H9 (cell line): ENCODE data around the gene RGSL1. TPM values are rescaled to one million over a fixed set of nuclear protein-coding genes. Genes with fewer than 3 reads are reported as not detected.

Experiments used
- DNase-seq: peaks from one replicate; pipeline ENCODE4 v3.0.0-alpha.2; 2017
- H2AFZ ChIP-seq: one replicate; pipeline ENCODE4 v1.6.1; 2013; ENCODE audit warnings: mild to moderate bottlenecking, low read length, control low read depth, moderate library complexity
- H2AK5ac ChIP-seq: 2 replicates; pipeline ENCODE4 v1.6.1; 2013; ENCODE audit warnings: low read length, control low read depth, mixed read lengths; ENCODE audit not compliant: insufficient read length
- H2BK120ac ChIP-seq: one replicate; pipeline ENCODE4 v1.6.1; 2013; ENCODE audit warnings: low read depth, mild to moderate bottlenecking, low read length, control low read depth, inconsistent platforms; ENCODE audit not compliant: poor library complexity, severe bottlenecking
- H2BK12ac ChIP-seq: 2 replicates; pipeline ENCODE4 v1.6.1; 2013; ENCODE audit warnings: low read length, control low read depth, mixed read lengths, low read depth; ENCODE audit not compliant: insufficient read length
- H2BK15ac ChIP-seq: 2 replicates; pipeline ENCODE4 v1.6.1; 2013; ENCODE audit warnings: low read depth, low read length, control low read depth
- H2BK20ac ChIP-seq: one replicate; pipeline ENCODE4 v1.6.1; 2013; ENCODE audit warnings: low read depth, mild to moderate bottlenecking, low read length, control low read depth, inconsistent platforms; ENCODE audit not compliant: poor library complexity, severe bottlenecking
- H2BK5ac ChIP-seq: 2 replicates; pipeline ENCODE4 v1.6.1; 2013; ENCODE audit warnings: low read length, control low read depth, mixed read lengths; ENCODE audit not compliant: insufficient read length
- H3K14ac ChIP-seq: 2 replicates; pipeline ENCODE4 v1.6.1; 2013; ENCODE audit warnings: low read length, control low read depth; ENCODE audit not compliant: insufficient read depth
- H3K18ac ChIP-seq: 2 replicates; pipeline ENCODE4 v1.6.1; 2013; ENCODE audit warnings: low read depth, mild to moderate bottlenecking, mixed read lengths, low read length, control low read depth; ENCODE audit not compliant: insufficient read length
- H3K23ac ChIP-seq: 2 replicates; pipeline ENCODE4 v1.6.1; 2013; ENCODE audit warnings: low read length, control low read depth, mixed read lengths, low read depth; ENCODE audit not compliant: insufficient read length
- H3K23me2 ChIP-seq: 2 replicates; pipeline ENCODE4 v1.6.1; 2013; ENCODE audit warnings: low read depth, mild to moderate bottlenecking, mixed read lengths, low read length, control low read depth; ENCODE audit not compliant: insufficient read length, poor library complexity, severe bottlenecking
- H3K27ac ChIP-seq: 2 replicates; pipeline ENCODE4 v1.5.1; 2013; ENCODE audit warnings: low read length, control low read depth, mixed read lengths, low read depth; ENCODE audit not compliant: insufficient read length
- H3K27me3 ChIP-seq: 2 replicates; pipeline ENCODE4 v1.6.1; 2013; ENCODE audit warnings: low read length, control low read depth, inconsistent platforms; ENCODE audit not compliant: insufficient read depth
- H3K4ac ChIP-seq: 2 replicates; pipeline ENCODE4 v1.6.1; 2013; ENCODE audit warnings: low read depth, mild to moderate bottlenecking, control low read depth, inconsistent platforms, low read length, moderate library complexity
- H3K4me1 ChIP-seq: 2 replicates; pipeline ENCODE4 v1.6.1; 2013; ENCODE audit warnings: low read length, control low read depth, inconsistent platforms; ENCODE audit not compliant: insufficient read depth
- H3K4me2 ChIP-seq: 2 replicates; pipeline ENCODE4 v1.6.1; 2013; ENCODE audit warnings: low read length, control low read depth, mixed read lengths; ENCODE audit not compliant: insufficient read length, insufficient read depth
- H3K56ac ChIP-seq: 2 replicates; pipeline ENCODE4 v1.6.1; 2013; ENCODE audit warnings: low read depth, mild to moderate bottlenecking, mixed read lengths, low read length, control low read depth; ENCODE audit not compliant: insufficient read length
- H3K79me1 ChIP-seq: 2 replicates; pipeline ENCODE4 v1.6.1; 2013; ENCODE audit warnings: low read depth, mild to moderate bottlenecking, moderate library complexity, low read length, control low read depth, inconsistent platforms; ENCODE audit not compliant: insufficient read depth, poor library complexity, severe bottlenecking
- H3K79me2 ChIP-seq: 2 replicates; pipeline ENCODE4 v1.6.1; 2013; ENCODE audit warnings: low read length, control low read depth, inconsistent platforms; ENCODE audit not compliant: insufficient read depth
- H3K9ac ChIP-seq: 2 replicates; pipeline ENCODE4 v1.6.1; 2013; ENCODE audit warnings: low read length, control low read depth, mixed read lengths; ENCODE audit not compliant: insufficient read length; ENCODE audit errors: extremely low read depth
- H3K9me3 ChIP-seq: one replicate; pipeline ENCODE4 v1.6.1; 2013; ENCODE audit warnings: low read depth, low read length, inconsistent platforms; ENCODE audit not compliant: control insufficient read depth
- H3T11ph ChIP-seq: one replicate; pipeline ENCODE4 v1.6.1; 2013; ENCODE audit warnings: mild to moderate bottlenecking, low read length, control low read depth, inconsistent platforms
- H4K20me1 ChIP-seq: one replicate; pipeline ENCODE4 v1.6.1; 2013; ENCODE audit not compliant: control insufficient read depth, insufficient read length, insufficient read depth
- H4K5ac ChIP-seq: 2 replicates; pipeline ENCODE4 v1.6.1; 2013; ENCODE audit warnings: low read depth, mild to moderate bottlenecking, mixed read lengths, low read length, control low read depth; ENCODE audit not compliant: insufficient read length
- H4K8ac ChIP-seq: replicated peaks from 2 replicates; pipeline ENCODE4 v1.6.1; 2013; ENCODE audit warnings: low read length, control low read depth, mixed read lengths, low read depth; ENCODE audit not compliant: insufficient read length
- H4K91ac ChIP-seq: 2 replicates; pipeline ENCODE4 v1.6.1; 2013; ENCODE audit warnings: low read depth, mild to moderate bottlenecking, moderate library complexity, mixed read lengths, low read length, control low read depth; ENCODE audit not compliant: insufficient read length
- H3K27ac Mint-ChIP-seq, 3 experiments: 2 replicates in 2 of 3; 3 replicates in 1 of 3; pipeline ENCODE4 v1.8.0; 2020 to 2021; ENCODE audit warnings: mixed read lengths in 3 of 3, mild to moderate bottlenecking in 1 of 3, moderate library complexity in 1 of 3
- H3K27me3 Mint-ChIP-seq: 2 replicates; pipeline ENCODE4 v1.8.0; 2021; ENCODE audit warnings: low read depth, mild to moderate bottlenecking, moderate library complexity, mixed read lengths
- H3K36me3 Mint-ChIP-seq, 3 experiments: 2 replicates in 2 of 3; 3 replicates in 1 of 3; pipeline ENCODE4 v1.8.0; 2020 to 2021; ENCODE audit warnings: low read depth in 3 of 3, mixed read lengths in 3 of 3; ENCODE audit not compliant: insufficient read depth in 1 of 3
- H3K4me1 Mint-ChIP-seq, 2 experiments: 2 replicates each; pipeline ENCODE4 v1.8.0; 2020; ENCODE audit warnings: mixed read lengths in 2 of 2
- H3K4me3 Mint-ChIP-seq, 2 experiments: 2 replicates in 1 of 2; 3 replicates in 1 of 2; pipeline ENCODE4 v1.8.0; 2020 to 2021; ENCODE audit warnings: mild to moderate bottlenecking in 2 of 2, mixed read lengths in 2 of 2, moderate library complexity in 1 of 2
- H3K9me3 Mint-ChIP-seq, 2 experiments: 2 replicates in 1 of 2; 3 replicates in 1 of 2; pipeline ENCODE4 v1.8.0; 2020; ENCODE audit warnings: mild to moderate bottlenecking in 2 of 2, mixed read lengths in 2 of 2, moderate library complexity in 1 of 2
- CTCF ChIP-seq: fragments of 200-600 bp; sonication (generic); conservative IDR thresholded peaks from 3 replicates; pipeline ENCODE4 v1.8.0; 2021; ENCODE audit warnings: antibody characterized with exemption, mild to moderate bottlenecking
- WGBS: extraction: QIAGEN DNeasy Blood & Tissue Kit; methylation state at CpG from one replicate; pipeline ENCODE4 v1.1.7; 2013; ENCODE audit warnings: missing lambda C conversion rate, low lambda C conversion rate, mixed read lengths; ENCODE audit not compliant: insufficient read length; ENCODE audit errors: extremely low coverage; 5-methylcytosine and 5-hydroxymethylcytosine counted together
- total RNA-seq: library from RNA; stranded (reverse); gene quantifications from 2 replicates; pipeline ENCODE4 v1.2.1, GENCODE V29; 2021

The RGSL1 gene
- total RNA-seq, 1 experiment from 2014 or later: not detected

GRCh38 chr1:182431278-182431677, 18.7 kb upstream of the RGSL1 start:
- H3K9me3 Mint-ChIP-seq: no peaks in the 10 kb centered on the region
- H2BK12ac ChIP-seq: no peak overlapping the region
- no peaks in the 10 kb centered on the region for H3K27me3 ChIP-seq
- TF ChIP-seq CTCF: no peak
- no peak overlapping the region for H3K18ac ChIP-seq
- peaks cover 5 to 8% of the 10 kb centered on the region in 2 experiments for H3K4me1 Mint-ChIP-seq
- no peak overlapping the region for H3K23ac ChIP-seq
- no peaks in the 10 kb centered on the region for H3K9me3 ChIP-seq
- no peak overlapping the region for H3K56ac ChIP-seq
- no peaks in the 10 kb centered on the region for H3K23me2 ChIP-seq
- H2BK120ac ChIP-seq: no peak overlapping the region
- no peak overlapping the region for H3K9ac ChIP-seq
- H3K79me1 ChIP-seq: no peaks in the 10 kb centered on the region
- H4K91ac ChIP-seq: no peak overlapping the region
- H2AFZ ChIP-seq: no peak overlapping the region
- DNase-seq: no peak
- no peaks in the 10 kb centered on the region for H3K79me2 ChIP-seq
- H3K14ac ChIP-seq: no peak overlapping the region
- H2BK15ac ChIP-seq: no peak overlapping the region
- no peak overlapping the region for H4K5ac ChIP-seq
- H3K27ac ChIP-seq: no peak overlapping the region
- no peak overlapping the region for H4K8ac ChIP-seq
- no peak overlapping the region for H3K4me2 ChIP-seq
- H2BK5ac ChIP-seq: no peak overlapping the region
- no peak overlapping the region for H2AK5ac ChIP-seq
- H2BK20ac ChIP-seq: no peak overlapping the region
- H3K4ac ChIP-seq: no peak overlapping the region
- H3T11ph ChIP-seq: no peak overlapping the region
- 0 out of 7 replicates have a peak overlapping the region, but pooled peaks of 1 of the 3 experiments have one; percentile 0 for H3K27ac Mint-ChIP-seq
- no peak overlapping the region for H3K4me3 Mint-ChIP-seq
- no peaks in the 10 kb centered on the region for H3K27me3 Mint-ChIP-seq
- no peaks in the 10 kb centered on the region; the same call in 1 of the 2 replicates for H3K4me1 ChIP-seq
- H4K20me1 ChIP-seq: no peaks in the 10 kb centered on the region
- no CpG with 5 or more reads among the region's 7 CpGs for WGBS
- no peaks in the 10 kb centered on the region for H3K36me3 Mint-ChIP-seq
